Keratinocyte (primary cell): ENCODE results near the gene C1R. TPM values are rescaled to one million over a fixed set of nuclear protein-coding genes. Genes with fewer than 3 reads are reported as not detected.

Source experiments
- DNase-seq: peaks from one replicate; pipeline ENCODE4 v3.0.0-alpha.2; 2011; ENCODE audit warnings: low read depth, missing footprints, low spot score
- FAIRE-seq: peaks from 2 replicates; lab custom pipeline; 2011; peaks lifted over from hg19 to GRCh38; lab: Jason Lieb, UNC
- H2AFZ ChIP-seq: 2 replicates; pipeline ENCODE4 v1.6.0; 2012; ENCODE audit warnings: low read length, control low read depth, inconsistent platforms; ENCODE audit not compliant: control insufficient read depth
- H3K27ac ChIP-seq: 2 replicates; pipeline ENCODE4 v1.5.1; 2011; ENCODE audit warnings: low read length; ENCODE audit not compliant: control insufficient read depth, insufficient read depth
- H3K27me3 ChIP-seq: 3 replicates; pipeline ENCODE4 v1.6.0; 2011; ENCODE audit warnings: low read length; ENCODE audit not compliant: control insufficient read depth, insufficient read depth; ENCODE audit errors: extremely low read depth
- H3K36me3 ChIP-seq, 2 experiments: 2 replicates in 1 of 2; 3 replicates in 1 of 2; pipeline ENCODE4 v1.5.1; 2011; ENCODE audit warnings: low read length in 2 of 2, mild to moderate bottlenecking in 1 of 2; ENCODE audit not compliant: control insufficient read depth in 2 of 2, insufficient read depth in 2 of 2; ENCODE audit errors: extremely low read depth in 1 of 2
- H3K4me1 ChIP-seq: 3 replicates; pipeline ENCODE4 v1.5.1; 2011; ENCODE audit warnings: low read length; ENCODE audit not compliant: control insufficient read depth, insufficient read depth; ENCODE audit errors: extremely low read depth
- H3K4me2 ChIP-seq: 3 replicates; pipeline ENCODE4 v1.6.0; 2011; ENCODE audit warnings: low read depth, low read length; ENCODE audit not compliant: control insufficient read depth, insufficient read depth; ENCODE audit errors: extremely low read depth
- H3K4me3 ChIP-seq, 3 experiments: fragments of 200-600 bp in 1 of 3; sonication (generic) in 1 of 3; 2 replicates in 2 of 3; 3 replicates in 1 of 3; pipeline ENCODE4 v1.5.1; 2011 to 2016; ENCODE audit warnings: low read length in 3 of 3, mild to moderate bottlenecking in 3 of 3, control low read depth in 2 of 3, inconsistent platforms in 1 of 3, low read depth in 1 of 3, mixed read lengths in 1 of 3, mixed run types in 1 of 3, moderate library complexity in 1 of 3; ENCODE audit not compliant: control insufficient read depth in 2 of 3, insufficient read depth in 2 of 3; ENCODE audit errors: extremely low read depth in 1 of 3
- H3K79me2 ChIP-seq: 2 replicates; pipeline ENCODE4 v1.6.0; 2012; ENCODE audit warnings: low read length; ENCODE audit not compliant: control insufficient read depth, insufficient read depth
- H3K9ac ChIP-seq: 3 replicates; pipeline ENCODE4 v1.6.0; 2011; ENCODE audit warnings: low read length; ENCODE audit not compliant: control insufficient read depth, insufficient read depth; ENCODE audit errors: extremely low read depth
- H3K9me1 ChIP-seq: 3 replicates; pipeline ENCODE4 v1.6.0; 2011; ENCODE audit warnings: low read length; ENCODE audit not compliant: control insufficient read depth, insufficient read depth; ENCODE audit errors: extremely low read depth
- H3K9me3 ChIP-seq: 2 replicates; pipeline ENCODE4 v1.5.1; 2012; ENCODE audit warnings: low read depth, low read length; ENCODE audit not compliant: control insufficient read depth
- H4K20me1 ChIP-seq: 3 replicates; pipeline ENCODE4 v1.6.0; 2011; ENCODE audit warnings: low read length; ENCODE audit not compliant: control insufficient read depth, insufficient read depth; ENCODE audit errors: extremely low read depth
- EZH2 ChIP-seq: IDR thresholded peaks from one replicate; pipeline ENCODE4 v1.6.1; 2012; ENCODE audit warnings: inconsistent platforms, mild to moderate bottlenecking, low read length, moderate library complexity
- dilution Hi-C: fragments of 300-500 bp; cut with MboI; formaldehyde crosslinking; loops from one replicate; pipeline ENCODE4 v1.7.0; 2020; ENCODE audit warnings: low sequenced_read_pairs; ENCODE audit not compliant: extremely low pct_ligation_motif_present
- polyA plus RNA-seq, 5 experiments: library from polyadenylated mRNA; depleted of rRNA in 3 of 5; stranded (reverse) in 3 of 5; stranded (forward) in 1 of 5; unstranded in 1 of 5; fragments of >200 nt; gene quantifications; 1 replicate in 1 of 5; 2 replicates in 3 of 5; 3 replicates in 1 of 5; pipeline versions ENCODE4 v1.2.1 to v1.2.3, GENCODE V29; 2011 to 2012; ENCODE audit warnings: missing spikeins in 2 of 5, low read depth in 1 of 5, low replicate concordance in 1 of 5
- TF ChIP-seq, protein P1 (sequence below), 3 experiments: IDR thresholded peaks in 1 of 3; conservative IDR thresholded peaks in 1 of 3; optimal IDR thresholded peaks in 1 of 3; 2 replicates in 2 of 3; 3 replicates in 1 of 3; pipeline versions ENCODE3 to v1.5.1; 2011; ENCODE audit warnings: low read length in 3 of 3, mild to moderate bottlenecking in 3 of 3, moderate library complexity in 2 of 3, control low read depth in 1 of 3, inconsistent platforms in 1 of 3; ENCODE audit not compliant: insufficient read depth in 2 of 3; ENCODE audit errors: extremely low read depth in 1 of 3

Gene C1R
- polyA plus RNA-seq, 1 donor (not counting 4 experiments of a cell fraction or from before 2014, with no cell fraction given): 2.8 TPM

DNA sequence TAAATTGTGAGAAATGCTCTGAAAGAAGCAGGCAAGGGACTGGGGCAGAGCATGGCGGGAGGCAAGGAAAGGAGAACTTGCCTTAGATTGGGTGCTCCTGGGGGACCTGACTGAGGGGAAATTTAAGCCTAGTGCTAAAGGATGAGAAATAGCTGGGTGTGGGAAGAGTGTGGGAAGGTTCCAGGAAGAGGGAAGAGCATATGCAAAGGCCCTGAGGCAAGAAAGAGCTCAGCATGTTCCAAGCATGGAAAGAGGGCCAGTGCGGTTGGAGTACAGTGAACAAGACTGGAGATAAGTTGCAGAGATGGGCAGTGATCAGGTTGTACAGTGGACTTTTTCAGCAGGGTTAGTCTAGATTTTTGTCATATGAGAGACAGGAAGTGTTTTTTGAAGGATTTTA lies 47.0 kb upstream of the C1R start:
- dilution Hi-C loops: no loop called here

DNA sequence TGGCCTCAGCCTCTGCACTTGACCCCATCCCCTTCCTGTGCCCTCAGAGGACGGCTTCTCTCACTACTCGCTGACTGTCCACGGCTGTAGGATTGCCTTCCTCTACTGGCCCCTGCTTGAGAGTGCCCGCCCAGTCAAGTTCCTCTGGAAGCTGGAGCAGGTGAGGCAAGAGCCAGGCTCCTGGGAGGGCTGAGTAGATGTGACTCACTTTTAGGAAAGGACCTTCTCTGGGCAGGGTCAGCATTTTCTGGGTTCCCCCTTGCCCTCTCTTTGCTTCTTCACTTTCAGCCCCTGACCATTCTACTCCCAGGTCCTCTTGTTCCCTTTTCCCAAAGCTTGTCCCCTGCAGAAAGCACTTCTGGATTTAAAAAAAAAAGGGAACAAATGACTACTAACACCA lies 45.7 kb upstream of the C1R start:
- H3K79me2 ChIP-seq: no peaks in the 10 kb centered on the region
- no peaks in the 10 kb centered on the region for H4K20me1 ChIP-seq
- H3K4me2 ChIP-seq: no peak overlapping the region
- no peak overlapping the region for H3K27ac ChIP-seq
- no peaks in the 10 kb centered on the region for H3K9me3 ChIP-seq
- H3K27me3 ChIP-seq: no peaks in the 10 kb centered on the region
- DNase-seq (no peak), FAIRE-seq (no peak)
- peaks cover 12 to 39% of the 10 kb centered on the region in 2 experiments for H3K36me3 ChIP-seq
- H2AFZ ChIP-seq: no peak overlapping the region
- no peaks in the 10 kb centered on the region for H3K4me1 ChIP-seq
- no peak for TF ChIP-seq EZH2
- TF ChIP-seq, protein P1, sequence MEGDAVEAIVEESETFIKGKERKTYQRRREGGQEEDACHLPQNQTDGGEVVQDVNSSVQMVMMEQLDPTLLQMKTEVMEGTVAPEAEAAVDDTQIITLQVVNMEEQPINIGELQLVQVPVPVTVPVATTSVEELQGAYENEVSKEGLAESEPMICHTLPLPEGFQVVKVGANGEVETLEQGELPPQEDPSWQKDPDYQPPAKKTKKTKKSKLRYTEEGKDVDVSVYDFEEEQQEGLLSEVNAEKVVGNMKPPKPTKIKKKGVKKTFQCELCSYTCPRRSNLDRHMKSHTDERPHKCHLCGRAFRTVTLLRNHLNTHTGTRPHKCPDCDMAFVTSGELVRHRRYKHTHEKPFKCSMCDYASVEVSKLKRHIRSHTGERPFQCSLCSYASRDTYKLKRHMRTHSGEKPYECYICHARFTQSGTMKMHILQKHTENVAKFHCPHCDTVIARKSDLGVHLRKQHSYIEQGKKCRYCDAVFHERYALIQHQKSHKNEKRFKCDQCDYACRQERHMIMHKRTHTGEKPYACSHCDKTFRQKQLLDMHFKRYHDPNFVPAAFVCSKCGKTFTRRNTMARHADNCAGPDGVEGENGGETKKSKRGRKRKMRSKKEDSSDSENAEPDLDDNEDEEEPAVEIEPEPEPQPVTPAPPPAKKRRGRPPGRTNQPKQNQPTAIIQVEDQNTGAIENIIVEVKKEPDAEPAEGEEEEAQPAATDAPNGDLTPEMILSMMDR (optimal IDR thresholded peaks at IDR 0.05 in 1 of 3, IDR thresholded peaks at IDR 0.05 in 1 of 3, conservative IDR thresholded peaks at IDR 0.05 in 1 of 3; ENCODE audit: extremely low read depth in 1 of 3, insufficient read depth in 2 of 3, low read length in 3 of 3): no peak
- dilution Hi-C loops: no loop called here
- H3K9me1 ChIP-seq: no peaks in the 10 kb centered on the region
- H3K4me3 ChIP-seq: no peak overlapping the region
- H3K9ac ChIP-seq: no peak overlapping the region

More for the DNA sequence above, 47.0 kb upstream of the C1R start:
- no peaks in the 10 kb centered on the region for H4K20me1 ChIP-seq
- TF ChIP-seq, protein P1 (optimal IDR thresholded peaks at IDR 0.05 in 1 of 3, IDR thresholded peaks at IDR 0.05 in 1 of 3, conservative IDR thresholded peaks at IDR 0.05 in 1 of 3; ENCODE audit: extremely low read depth in 1 of 3, insufficient read depth in 2 of 3, low read length in 3 of 3): no peak
- no peaks in the 10 kb centered on the region for H3K79me2 ChIP-seq
- H3K27ac ChIP-seq: no peak overlapping the region
- peaks cover 12 to 37% of the 10 kb centered on the region in 2 experiments for H3K36me3 ChIP-seq
- H3K9me3 ChIP-seq: no peaks in the 10 kb centered on the region
- no peak for FAIRE-seq
- no peak overlapping the region for H3K9ac ChIP-seq
- DNase-seq: no peak
- no peak overlapping the region for H3K4me3 ChIP-seq
- H3K9me1 ChIP-seq: no peaks in the 10 kb centered on the region
- H3K4me1 ChIP-seq: no peaks in the 10 kb centered on the region
- H2AFZ ChIP-seq: no peak overlapping the region
- no peaks in the 10 kb centered on the region for H3K27me3 ChIP-seq
- no peak overlapping the region for H3K4me2 ChIP-seq
